DMS 273 treated with DMSO at 0.1 percent for 48 hours (cell line): ENCODE results near the gene PPP1R18.

Experiments used
- DNase-seq: peaks from one replicate; lab custom pipeline; 2025; lab: John Stamatoyannopoulos, UW

Gene PPP1R18

GRCh38 chr6:30689022-30689865, 2.8 kb upstream of the PPP1R18 start:
- DNase-seq: no peak

- no peak for DNase-seq
Measured at GRCh38 chr6:30688569-30688968, 2.1 kb upstream of the PPP1R18 start.

GRCh38 chr6:30687659-30688431, 1.4 kb upstream of the PPP1R18 start:
- no peak for DNase-seq

- peak; percentile 55 for DNase-seq
Measured at GRCh38 chr6:30686908-30687658, 638 bp upstream of the PPP1R18 start.

- DNase-seq: no peak
Measured at GRCh38 chr6:30685157-30686008, 1.1 kb downstream of the PPP1R18 start.

- DNase-seq: no peak
Measured at GRCh38 chr6:30684386-30685156, 1.9 kb downstream of the PPP1R18 start.

GRCh38 chr6:30683980-30684338, 2.5 kb downstream of the PPP1R18 start:
- no peak for DNase-seq

- no peak for DNase-seq
Measured at GRCh38 chr6:30683183-30683979, 3.1 kb downstream of the PPP1R18 start.

GRCh38 chr6:30682143-30683117, 4.0 kb downstream of the PPP1R18 start:
- DNase-seq: no peak

- DNase-seq: no peak
Measured at GRCh38 chr6:30681766-30682142, 4.7 kb downstream of the PPP1R18 start.

- DNase-seq: no peak
Measured at GRCh38 chr6:30679765-30680535, 6.5 kb downstream of the PPP1R18 start.

- DNase-seq: peak; percentile 45
Measured at GRCh38 chr6:30678964-30679726, 7.3 kb downstream of the PPP1R18 start.

- DNase-seq: no peak
Measured at GRCh38 chr6:30676660-30677285, 9.7 kb downstream of the PPP1R18 start.

GRCh38 chr6:30672445-30673253, 13.8 kb downstream of the PPP1R18 start, which contains the start of gene DHX16:
TSS of gene DHX16 (minus strand) at chr6:30673006. CDS start at chr6:30672841, 165 bp downstream.
- peak; percentile 97 for DNase-seq

- DNase-seq: no peak
Measured at GRCh38 chr6:30670760-30671527, 15.5 kb downstream of the PPP1R18 start.
